ENCODE measurements around the gene ATRAID.
"Not testable (repeated sequence)": the region's sequence is repeated elsewhere in the genome, so short reads cannot be mapped to it uniquely, and the experiment has no call there.

ATRAID gene

DNA sequence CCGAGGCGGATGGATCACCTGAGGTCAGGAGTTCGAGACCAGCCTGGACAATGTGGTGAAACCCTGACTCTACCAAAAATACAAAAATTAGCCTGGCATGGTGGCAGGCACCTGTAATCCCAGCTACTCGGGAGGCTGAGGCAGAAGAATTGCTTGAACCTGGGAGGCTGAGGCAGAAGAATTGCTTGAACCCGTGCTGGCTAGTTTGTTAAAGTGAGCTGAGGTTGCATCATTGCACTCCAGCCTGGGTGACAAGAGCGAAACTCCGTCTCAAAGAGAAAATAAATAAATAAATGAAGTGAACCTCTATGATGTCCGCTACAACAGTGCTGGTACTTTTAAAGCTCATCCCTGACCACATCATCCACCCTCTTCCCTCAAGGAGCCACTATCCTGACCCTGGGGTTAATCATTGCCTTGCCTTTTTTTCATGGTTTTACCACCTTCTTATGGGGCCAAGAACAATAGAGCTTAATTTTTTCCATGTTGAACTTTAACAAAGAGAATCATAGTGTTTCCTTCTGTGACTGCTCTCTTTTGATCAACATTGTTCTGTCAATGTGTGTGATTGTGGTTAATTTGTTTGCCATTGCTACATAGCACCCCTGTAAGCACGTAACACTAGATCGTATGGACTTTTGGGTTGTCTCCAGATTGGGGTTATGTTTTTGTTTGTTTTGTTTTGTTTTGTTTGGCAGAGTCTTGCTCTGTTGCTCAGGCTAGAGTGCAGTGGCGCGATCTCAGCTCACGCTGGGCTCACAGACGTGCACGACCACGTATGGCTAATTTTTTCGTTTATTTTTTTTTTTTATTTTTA lies 17.1 kb upstream of the ATRAID start:
- DNase-seq (ENCODE audit: low spot score), result no peak
- TF ChIP-seq, protein P1, sequence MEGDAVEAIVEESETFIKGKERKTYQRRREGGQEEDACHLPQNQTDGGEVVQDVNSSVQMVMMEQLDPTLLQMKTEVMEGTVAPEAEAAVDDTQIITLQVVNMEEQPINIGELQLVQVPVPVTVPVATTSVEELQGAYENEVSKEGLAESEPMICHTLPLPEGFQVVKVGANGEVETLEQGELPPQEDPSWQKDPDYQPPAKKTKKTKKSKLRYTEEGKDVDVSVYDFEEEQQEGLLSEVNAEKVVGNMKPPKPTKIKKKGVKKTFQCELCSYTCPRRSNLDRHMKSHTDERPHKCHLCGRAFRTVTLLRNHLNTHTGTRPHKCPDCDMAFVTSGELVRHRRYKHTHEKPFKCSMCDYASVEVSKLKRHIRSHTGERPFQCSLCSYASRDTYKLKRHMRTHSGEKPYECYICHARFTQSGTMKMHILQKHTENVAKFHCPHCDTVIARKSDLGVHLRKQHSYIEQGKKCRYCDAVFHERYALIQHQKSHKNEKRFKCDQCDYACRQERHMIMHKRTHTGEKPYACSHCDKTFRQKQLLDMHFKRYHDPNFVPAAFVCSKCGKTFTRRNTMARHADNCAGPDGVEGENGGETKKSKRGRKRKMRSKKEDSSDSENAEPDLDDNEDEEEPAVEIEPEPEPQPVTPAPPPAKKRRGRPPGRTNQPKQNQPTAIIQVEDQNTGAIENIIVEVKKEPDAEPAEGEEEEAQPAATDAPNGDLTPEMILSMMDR (conservative IDR thresholded peaks at IDR 0.05; ENCODE audit: low read depth), result no peak
- H3K27ac ChIP-seq, result no peak overlapping the region
- CTCF ChIA-PET, result interaction anchor here (0.5 to 0.7 kb wide), 2 partner anchors 71 to 349 kb away, joined by 3 read pairs; partner anchors contain the start of gene ABHD1
- POLR2A ChIA-PET (ENCODE audit: low non-redundant PET), result no interaction called here

DNA sequence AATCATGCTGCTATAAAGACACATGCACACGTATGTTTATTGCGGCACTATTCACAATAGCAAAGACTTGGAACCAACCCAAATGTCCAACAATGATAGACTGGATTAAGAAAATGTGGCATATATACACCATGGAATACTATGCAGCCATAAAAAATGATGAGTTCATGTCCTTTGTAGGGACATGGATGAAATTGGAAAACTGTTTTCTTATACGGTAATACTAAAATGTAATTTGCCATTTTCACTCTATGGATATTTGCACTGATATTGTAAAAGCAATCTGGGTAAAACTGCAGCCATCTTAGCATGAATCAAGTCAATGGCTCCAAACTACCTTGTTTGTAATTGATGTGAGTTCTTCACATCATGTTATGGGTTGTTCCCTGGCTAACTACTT lies 16.0 kb upstream of the ATRAID start:
- CTCF ChIA-PET; DNase-seq (ENCODE audit: low spot score); H3K27ac ChIP-seq; POLR2A ChIA-PET (ENCODE audit: low non-redundant PET): not testable (repeated sequence)

DNA sequence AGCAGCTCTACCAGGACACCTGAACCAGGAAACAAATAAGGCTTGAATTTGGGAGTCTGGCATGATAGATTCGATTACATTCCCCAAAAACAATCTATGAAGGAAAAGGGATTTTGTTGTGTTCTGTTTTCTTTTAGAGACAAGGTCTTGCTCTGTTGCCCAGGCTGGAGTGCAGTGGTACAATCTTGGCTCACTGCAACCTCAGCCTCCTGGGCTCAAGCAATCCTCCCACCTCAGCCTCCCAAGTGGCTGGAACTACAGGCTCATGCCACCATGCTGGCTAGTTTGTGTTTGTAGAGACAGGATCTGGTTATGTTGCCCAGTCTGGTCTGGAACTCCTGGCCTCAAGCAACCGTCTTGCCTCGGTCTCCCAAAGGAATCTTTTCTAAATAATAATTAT lies 13.8 kb upstream of the ATRAID start:
- CTCF ChIA-PET; DNase-seq (ENCODE audit: low spot score); POLR2A ChIA-PET (ENCODE audit: low non-redundant PET); H3K27ac ChIP-seq: not testable (repeated sequence)

DNA sequence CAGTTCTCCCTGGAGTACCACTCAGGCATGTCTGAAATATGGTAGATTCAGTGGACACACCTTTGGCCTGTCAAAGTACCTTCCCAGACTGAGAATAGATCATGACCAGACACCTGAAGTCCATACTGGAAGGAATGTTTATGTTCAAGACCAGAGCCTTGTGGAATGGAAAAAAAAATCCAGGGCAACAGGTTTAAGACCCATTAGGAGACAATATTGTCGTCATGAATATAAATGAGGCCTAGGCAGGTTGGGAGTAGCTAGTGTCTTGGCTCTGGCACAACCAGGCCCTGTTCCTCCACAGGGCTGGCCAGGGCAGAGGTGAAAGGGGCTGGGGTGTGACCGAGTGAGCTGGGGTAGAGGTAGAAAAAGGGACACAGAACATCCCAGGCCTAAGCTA lies 13.2 kb upstream of the ATRAID start:
- TF ChIP-seq, protein P1 (conservative IDR thresholded peaks at IDR 0.05; ENCODE audit: low read depth), result no peak
- ChIA-PET POLR2A (ENCODE audit: low non-redundant PET) (no interaction called here), CTCF (no interaction called here)
- H3K27ac ChIP-seq, result no peak overlapping the region
- DNase-seq (ENCODE audit: low spot score), result no peak

DNA sequence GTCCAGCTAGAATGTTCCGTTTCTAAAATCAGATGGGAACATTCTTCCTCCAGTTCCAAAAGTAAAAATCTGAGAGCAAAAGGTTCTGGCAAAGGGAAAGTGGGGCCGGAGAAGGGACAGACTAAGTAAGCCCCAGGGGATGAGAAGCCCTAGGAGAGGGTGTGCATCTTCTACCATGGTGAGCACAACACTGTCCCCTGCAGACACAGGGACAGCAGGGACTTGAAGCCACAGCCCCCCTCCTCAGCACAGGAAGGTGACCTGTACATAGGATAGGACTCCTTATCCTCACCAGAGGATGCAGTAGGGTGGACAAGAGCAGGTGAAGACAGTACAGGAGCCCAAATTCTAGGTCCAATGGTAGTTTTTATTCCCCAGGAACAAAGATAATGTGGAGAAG lies 12.6 kb upstream of the ATRAID start:
- CTCF ChIA-PET, result no interaction called here
- DNase-seq (ENCODE audit: low spot score), result no peak
- no peak overlapping the region for H3K27ac ChIP-seq
- POLR2A ChIA-PET (ENCODE audit: low non-redundant PET), result no interaction called here
- TF ChIP-seq, protein P1 (conservative IDR thresholded peaks at IDR 0.05; ENCODE audit: low read depth), result no peak

DNA sequence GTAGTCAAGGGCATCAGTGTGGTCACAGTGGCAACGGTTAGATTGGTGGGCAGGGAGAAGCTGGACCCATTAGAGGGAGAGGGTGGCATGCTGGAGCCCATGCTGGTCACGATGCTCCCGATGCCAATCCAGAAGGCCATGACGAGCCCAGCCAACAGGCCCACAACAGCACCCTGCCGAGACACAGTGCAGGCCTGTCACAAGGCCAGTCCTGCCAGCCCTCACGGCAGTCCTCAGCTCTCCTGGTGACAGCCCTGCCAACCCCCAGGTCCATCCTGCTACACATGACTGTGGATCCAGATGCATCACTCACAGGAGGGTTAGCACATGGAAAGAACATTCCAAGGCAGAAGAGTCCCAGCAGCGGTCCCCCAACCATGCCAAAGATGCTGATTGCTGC lies 10.2 kb upstream of the ATRAID start:
- CTCF ChIA-PET, result no interaction called here
- TF ChIP-seq, protein P1 (conservative IDR thresholded peaks at IDR 0.05; ENCODE audit: low read depth), result no peak
- POLR2A ChIA-PET (ENCODE audit: low non-redundant PET), result no interaction called here
- H3K27ac ChIP-seq, result no peak overlapping the region
- no peak for DNase-seq (ENCODE audit: low spot score)

DNA sequence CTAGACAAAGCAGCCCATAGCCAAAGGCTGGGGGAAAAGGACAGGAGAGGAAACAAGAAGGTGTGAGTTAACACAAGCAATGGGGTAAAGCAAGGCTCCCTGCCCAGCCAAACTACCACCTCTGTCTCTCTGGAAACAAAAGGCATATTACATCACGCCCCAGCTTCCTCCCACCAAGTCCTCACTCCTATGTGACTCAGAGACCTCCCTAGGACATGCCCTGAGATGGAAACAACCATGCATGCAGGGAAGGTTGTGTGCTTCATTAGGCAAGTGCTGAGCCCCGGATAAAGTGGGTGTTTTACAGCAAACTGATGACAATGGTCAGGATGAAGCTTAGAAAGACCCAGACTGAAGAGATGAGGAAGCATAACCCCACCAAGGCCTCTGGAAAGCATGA lies 9.0 kb upstream of the ATRAID start:
- no peak overlapping the region for H3K27ac ChIP-seq
- POLR2A ChIA-PET (ENCODE audit: low non-redundant PET), result no interaction called here
- TF ChIP-seq, protein P1 (conservative IDR thresholded peaks at IDR 0.05; ENCODE audit: low read depth), result no peak
- no peak for DNase-seq (ENCODE audit: low spot score)
- CTCF ChIA-PET, result interaction anchor here (1.0 kb wide), 1 partner anchor 37 kb away, joined by 3 read pairs; no protein-coding TSS in a partner anchor
